Stimulated activated CD8-positive, alpha-beta memory T cell treated with anti-CD3 and anti-CD28 coated beads, Interleukin-7, amount 100 ng/mL, for 48 hours (primary cell): Measurements from ENCODE around the gene CLCNKB.
"Not testable (repeated sequence)": the region's sequence is repeated elsewhere in the genome, so short reads cannot be mapped to it uniquely, and the experiment has no call there.

ENCODE experiments used
- DNase-seq, 2 donors: peaks; one replicate each; pipeline ENCODE4 v3.0.0-alpha.2; 2020; ENCODE audit warnings: low read depth in 1 of 2; ENCODE audit errors: extremely low read depth in 1 of 2

The CLCNKB gene

DNA sequence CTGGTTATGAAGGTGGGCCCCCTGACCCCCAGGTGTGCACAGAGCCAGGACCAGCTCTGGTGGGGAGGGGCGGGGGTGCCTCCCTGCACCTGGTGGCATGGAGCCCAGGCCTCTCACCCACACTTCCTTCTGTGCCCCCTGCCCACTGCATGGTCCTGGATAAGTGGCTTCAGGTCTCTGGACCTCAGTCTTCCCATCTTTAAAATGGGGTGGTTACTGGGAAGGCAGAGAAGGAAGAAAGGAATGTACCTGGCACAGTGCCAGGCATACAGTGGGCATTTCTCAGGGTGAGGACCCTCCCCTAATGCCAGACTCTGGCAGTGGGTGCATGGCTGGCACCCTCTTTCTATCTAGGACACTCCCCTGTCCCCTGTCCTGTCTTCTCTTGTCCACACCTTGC, 14.3 kb upstream of the CLCNKB start:
- no peak for DNase-seq

DNA sequence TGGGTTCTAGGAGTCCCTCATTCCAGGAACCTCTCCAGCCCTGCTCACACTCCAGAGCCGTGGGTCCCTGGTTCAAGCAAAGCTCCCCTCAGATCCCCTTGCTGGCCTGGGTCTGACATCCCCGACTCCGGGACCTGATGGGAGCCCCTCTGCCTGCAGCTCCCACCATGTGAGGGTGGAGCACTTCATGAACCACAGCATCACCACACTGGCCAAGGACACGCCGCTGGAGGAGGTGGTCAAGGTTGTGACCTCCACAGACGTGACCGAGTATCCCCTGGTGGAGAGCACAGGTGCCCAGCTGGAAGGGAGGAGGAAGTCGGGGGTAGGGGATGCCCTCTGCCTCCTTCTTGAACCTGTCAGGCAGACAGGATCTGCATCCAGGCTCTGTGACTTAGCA, 12.0 kb upstream of the CLCNKB start:
- no peak for DNase-seq

DNA sequence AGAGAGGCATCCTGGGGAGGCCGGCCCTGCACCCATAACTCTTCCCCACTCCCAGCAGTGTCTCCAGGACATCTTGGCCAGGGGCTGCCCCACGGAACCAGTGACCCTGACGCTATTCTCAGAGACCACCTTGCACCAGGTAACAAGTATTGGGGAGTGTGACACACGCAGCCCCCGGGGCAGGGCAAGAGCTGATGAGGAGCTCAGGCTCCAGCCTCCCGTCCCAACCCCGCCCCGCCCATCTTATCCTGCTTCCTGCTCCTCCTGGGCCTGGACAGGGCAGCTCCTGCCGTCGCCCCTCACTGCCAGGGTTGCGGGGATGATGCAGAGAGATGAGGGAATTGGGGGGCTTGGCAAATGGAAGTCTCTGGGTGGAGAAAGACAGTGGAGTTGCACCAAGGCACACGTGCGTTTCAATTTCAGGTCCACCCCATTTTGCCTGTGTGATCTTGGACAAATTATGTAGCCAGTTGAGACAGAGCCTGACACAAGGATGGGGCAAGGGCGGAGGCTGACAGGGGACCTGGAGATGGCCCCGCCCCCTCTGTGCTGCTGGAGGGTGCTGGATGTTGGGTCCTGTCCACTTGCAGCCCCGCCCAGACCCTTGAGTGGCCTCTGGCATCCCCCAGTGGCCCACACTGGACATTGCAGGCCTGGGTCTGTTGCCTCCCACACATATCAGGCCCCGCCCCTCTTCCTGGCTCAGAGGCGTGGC, 11.0 kb upstream of the CLCNKB start:
- peak; percentile 44 to 57 for DNase-seq

DNA sequence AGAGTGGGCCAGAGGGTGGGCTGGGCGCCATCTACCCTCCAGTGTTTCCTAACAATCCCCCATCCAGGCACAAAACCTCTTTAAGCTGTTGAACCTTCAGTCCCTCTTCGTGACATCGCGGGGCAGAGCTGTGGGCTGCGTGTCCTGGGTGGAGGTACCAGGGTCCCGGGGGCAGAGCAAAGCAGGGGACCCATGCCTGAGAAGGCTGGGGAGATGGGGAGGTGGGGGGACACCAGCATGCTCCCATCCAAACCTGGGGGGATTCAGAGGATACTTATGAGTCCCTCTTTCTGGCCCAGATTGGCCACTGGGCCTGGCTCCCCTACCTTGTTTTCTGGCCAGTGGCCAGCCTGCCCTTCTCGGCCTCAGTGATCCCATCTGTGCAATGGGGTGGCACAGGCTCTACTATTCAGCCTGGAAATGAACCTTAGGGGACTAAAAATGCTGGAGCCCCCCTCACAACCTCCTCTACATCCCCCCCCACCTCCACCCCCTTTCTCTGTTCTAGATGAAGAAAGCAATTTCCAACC, 10.4 kb upstream of the CLCNKB start:
- not testable (repeated sequence) for DNase-seq

DNA sequence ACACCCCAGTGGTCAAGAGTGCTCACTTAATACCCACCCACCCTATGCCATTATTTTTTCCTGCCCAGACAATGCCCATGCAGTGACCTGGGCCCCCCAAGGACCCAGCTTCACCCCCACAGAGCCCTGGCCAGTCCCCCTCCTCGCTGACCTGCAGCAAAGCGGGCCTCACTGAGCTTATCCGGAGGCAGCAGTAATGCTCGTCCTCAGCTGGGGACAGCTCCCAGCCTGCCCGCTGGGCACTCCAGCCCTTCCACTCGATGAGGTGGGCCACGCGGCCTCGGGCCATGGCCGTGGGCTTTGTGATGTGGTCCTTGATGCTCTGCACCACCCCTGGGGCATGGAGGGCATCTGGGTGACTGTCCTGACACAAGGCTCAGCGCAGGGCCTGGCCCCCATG, 7.1 kb upstream of the CLCNKB start:
- DNase-seq, result not testable (repeated sequence)

DNA sequence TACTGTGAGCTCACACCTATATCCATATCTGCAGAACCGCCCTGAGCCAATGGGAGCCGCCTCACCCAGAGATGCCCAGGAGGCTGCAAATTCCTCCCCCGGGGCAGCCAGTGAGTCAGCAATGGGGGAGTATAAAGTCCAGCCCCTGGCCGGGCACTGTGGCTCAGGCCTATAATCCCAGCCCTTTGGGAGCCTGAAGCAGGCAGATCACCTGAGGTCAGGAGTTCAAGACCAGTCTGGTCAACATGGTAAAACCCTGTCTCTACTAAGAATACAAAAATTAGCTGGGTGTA, 5.0 kb upstream of the CLCNKB start:
- no peak for DNase-seq

DNA sequence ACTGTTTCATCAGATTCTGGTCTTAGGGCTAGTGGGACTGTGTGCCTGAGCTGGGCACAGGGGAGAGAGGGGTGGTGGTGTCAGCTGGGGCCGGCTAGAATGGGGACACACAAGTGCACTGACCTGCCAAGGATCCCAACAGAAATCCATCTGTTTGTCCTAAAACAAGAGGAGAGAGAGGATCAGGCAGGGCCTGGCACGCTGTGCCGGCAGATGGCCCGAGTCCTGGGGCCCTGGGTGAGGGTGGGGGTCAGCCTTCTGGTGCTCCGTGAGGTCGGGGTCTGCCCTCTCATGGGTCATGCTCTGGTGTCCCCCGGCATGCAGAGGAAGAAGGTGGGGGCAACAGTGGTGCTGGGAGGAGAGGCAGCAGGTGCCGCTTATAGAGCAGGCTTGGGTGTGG, 3.7 kb upstream of the CLCNKB start:
- DNase-seq, result not testable (repeated sequence)

DNA sequence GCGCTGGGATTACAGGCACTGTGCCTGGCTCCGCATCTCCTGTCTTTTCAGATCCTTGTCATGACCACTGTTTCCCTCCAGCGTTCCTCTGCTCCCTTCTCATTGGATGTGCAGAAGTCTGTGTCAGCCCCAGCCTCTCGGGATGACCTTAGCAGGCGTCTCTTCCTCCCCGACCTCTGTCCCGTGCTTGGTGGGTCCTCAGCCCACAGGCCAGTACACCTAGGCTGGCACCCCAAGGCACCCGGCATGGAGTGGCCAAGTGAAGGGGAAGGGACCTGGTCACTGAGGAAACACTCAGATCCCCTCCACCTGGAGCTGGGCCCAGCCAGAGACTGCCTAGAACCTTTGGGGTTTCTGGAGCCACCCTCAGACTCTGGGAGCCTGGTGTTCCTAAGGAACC, 2.4 kb upstream of the CLCNKB start:
- no peak for DNase-seq

DNA sequence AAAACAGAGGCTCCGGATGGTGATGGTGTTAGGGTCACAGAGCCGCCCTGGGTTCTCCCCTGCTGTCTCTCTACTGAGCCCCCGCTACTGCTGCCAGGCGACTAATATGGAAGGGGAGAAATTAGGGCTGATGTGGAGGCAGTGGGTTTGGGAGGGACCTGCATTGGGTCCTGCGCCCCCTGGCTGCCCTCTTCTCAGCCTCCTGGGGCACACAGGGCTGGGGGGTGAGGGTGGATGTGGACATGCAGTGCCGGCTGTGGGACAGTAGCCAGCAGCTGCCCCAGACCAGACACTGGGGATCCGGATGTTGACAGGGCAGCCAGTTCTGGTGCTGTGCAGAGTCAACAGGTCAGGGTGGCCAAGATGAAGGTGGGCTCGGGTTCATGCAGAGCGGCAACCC, 1.5 kb upstream of the CLCNKB start:
- no peak for DNase-seq

DNA sequence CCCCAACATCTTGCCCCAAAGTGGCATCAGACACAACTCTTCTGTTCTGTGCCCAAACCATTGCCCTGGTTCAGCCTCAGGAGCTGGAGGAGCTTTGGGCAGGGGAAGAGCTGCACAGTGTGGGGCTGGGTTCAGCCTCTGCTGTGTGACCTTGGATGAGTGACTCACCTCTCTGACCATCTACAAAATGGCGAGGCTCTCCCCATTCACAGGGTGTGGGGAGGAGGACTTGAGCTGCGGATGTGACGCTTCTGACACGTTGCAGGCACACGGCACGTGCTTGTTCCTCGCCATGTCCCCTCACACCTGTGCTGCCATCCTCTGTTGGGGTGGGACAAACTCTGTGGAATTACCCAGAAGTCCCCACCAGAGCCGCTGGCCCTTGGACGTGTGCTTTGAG, 928 bp upstream of the CLCNKB start:
- not testable (repeated sequence) for DNase-seq

DNA sequence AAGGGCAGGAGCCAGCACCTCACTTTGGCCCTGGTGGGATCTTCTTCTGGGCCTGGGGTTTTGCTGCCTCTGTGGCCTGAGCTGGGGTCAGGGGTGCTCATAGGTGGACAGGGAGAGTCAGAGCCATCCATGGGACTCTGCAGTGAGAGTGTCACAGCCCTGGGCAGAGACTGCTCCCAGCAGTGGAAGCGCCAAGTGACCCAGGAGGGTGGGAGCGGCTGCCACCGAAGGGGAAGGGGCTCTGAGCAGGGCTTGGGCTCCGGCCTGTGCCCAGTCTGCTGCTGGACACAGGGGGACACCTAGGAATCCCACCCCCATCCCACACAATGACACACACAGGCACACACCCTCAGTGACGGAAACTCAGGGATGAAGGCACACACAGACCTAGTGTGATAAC, 368 bp downstream of the CLCNKB start:
- DNase-seq, result no peak

DNA sequence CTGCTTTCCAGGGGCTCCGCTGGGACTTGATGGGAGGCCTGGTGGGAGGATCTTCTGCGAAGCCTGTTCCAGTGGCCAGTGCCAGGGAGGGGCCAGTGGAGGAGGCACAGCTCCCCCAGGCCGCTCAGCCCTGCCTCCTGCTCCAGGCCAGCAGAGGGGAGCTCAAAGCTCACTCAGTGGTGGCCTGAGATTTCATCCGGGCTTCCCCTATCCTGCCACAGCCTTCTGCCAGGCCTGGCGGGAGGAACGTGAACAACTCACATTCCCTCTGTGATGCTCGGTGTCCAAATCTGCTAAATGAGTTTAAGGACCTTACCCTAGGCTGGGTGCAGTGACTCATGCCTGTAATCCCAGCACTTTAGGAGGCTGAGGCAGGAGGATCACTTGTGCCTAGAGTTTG, 3.3 kb downstream of the CLCNKB start:
- DNase-seq, result no peak

DNA sequence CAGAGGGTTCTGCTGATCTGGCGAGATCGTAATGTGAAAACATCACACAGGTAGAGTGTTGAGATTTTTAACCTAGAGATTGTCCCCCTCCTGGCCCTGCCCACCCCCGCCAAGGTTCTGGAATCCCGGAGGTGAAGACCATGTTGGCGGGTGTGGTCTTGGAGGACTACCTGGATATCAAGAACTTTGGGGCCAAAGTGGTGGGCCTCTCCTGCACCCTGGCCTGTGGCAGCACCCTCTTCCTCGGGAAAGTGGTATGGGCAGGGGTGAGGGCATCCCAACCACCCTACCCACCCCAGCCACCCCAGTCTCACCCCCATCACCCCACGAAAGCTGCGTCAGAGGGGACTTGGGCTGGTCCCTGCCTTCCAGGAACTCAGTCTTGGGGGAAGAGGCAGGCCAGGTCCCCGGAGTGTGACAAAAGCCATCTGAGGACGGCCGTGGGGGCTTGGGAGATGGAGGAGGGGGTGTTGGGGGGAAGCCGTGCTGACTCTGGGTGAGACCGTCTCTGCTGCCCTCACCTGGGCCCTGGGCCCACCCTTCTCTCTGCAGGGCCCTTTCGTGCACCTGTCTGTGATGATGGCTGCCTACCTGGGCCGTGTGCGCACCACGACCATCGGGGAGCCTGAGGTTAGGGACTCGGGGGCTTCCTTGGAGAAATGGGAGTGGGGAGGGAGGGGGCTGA, 4.4 kb downstream of the CLCNKB start:
- no peak for DNase-seq

DNA sequence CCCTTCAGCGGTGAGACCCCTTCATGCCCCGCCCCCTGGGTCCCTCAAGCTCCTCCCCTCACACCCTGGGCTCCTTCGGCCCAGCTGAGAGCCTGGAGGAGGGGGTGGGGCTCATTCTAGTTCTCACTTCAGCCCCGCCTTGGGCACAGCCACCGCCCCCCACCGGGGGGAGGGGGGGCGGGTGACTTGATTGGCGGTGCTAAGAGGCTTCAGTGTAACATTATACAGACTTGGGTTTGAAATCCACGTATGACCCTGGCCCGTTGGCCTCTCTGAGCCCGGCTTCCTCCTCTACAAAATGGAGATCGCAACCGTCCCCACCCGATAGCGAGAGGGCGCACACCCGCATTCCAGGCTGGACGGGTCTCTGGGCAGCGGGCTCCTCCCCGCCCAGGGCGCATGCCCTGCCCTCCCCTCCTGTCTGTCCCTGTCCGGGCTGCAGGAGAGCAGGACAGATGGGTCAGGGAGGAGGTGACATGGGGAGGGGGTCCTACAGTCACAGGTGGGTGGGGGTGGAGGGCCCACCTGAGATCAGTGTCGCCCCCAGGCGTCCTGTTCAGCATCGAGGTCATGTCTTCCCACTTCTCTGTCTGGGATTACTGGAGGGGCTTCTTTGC, 5.1 kb downstream of the CLCNKB start:
- peak in 1 of 2 donors; percentile 20 for DNase-seq

DNA sequence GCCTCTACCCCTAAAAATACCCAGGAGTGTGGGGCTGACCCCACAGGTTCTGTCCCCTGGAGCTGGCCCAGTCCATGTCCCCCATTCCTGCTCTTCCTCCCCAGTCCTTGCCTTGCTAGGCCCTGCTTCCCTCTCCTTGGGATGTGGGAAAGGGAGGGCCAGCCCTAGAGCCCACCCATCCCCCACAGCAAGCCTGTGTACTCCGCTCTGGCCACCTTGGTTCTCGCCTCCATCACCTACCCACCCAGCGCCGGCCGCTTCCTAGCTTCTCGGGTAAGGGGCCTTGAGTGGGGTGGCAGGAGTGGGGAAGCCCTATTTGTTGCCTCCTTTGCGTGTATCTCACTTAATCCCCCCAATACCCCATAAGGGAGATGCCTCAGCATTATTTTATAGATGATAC, 6.7 kb downstream of the CLCNKB start:
- DNase-seq, result no peak

DNA sequence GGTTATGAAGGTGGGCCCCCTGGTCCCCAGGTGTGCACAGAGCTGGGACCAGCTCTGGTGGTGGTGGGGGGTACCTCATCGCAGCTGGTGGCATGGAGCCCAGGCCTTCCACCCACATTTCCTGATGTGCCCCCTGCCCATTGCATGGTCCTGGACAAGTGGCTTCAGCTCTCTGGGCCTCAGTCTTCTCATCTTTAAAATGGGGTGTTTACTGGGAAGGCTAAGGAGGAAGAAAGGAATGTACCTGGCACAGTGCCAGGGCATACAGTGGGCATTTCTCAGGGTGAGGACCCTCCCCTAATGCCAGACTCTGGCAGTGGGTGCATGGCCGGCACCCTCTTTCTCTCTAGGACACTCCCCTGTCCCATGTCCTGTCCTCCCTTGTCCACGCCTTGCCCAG, 7.5 kb downstream of the CLCNKB start:
- no peak for DNase-seq

DNA sequence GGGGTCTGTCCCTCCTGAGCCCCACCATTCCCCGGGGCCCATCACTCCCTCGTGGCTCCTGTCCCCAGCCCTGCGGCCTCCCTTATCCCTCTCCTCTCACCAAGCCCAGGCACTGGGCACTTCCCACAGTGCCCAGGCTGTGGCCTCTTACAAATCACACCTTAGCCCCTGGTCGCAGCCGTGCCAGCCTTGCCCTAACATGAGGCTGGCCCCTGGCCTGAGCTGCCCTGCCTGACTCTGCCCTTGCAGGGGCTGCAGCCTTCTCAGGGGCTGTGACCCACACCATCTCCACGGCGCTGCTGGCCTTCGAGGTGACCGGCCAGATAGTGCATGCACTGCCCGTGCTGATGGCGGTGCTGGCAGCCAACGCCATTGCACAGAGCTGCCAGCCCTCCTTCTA, 8.4 kb downstream of the CLCNKB start:
- DNase-seq, result not testable (repeated sequence)

DNA sequence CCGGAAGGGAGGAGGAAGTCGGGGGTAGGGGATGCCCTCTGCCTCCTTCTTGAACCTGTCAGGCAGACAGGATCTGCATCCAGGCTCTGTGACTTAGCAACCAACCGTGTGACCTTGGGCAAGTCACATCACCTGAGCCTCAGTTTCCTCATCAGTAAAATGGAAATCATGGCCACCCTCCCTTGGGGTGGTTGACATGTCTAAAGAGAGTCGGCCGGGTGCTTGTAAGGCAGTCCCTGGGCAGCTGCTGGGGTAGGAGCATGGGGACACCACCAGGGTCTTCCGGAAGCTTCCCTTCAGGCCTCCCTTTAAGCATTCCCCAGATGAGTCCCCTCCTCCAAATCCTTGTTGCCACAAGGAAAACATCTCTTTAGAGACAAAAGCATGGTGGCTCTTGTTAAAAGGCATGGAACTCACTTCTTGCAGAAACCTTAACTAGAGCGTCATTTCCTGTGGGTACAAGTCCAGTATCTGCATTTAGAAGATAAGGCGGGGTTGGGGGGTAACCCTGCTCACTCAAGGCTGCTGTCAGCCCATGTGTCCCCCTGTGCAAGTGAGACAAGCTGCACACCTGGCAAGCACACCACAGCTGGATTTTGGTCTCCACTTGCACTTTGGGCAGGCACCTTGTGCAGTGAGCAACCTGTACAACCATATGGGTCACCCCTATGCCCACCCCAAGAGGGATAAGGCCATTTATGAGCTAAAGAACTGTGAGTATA, 10.4 kb downstream of the CLCNKB start:
- DNase-seq, result no peak

DNA sequence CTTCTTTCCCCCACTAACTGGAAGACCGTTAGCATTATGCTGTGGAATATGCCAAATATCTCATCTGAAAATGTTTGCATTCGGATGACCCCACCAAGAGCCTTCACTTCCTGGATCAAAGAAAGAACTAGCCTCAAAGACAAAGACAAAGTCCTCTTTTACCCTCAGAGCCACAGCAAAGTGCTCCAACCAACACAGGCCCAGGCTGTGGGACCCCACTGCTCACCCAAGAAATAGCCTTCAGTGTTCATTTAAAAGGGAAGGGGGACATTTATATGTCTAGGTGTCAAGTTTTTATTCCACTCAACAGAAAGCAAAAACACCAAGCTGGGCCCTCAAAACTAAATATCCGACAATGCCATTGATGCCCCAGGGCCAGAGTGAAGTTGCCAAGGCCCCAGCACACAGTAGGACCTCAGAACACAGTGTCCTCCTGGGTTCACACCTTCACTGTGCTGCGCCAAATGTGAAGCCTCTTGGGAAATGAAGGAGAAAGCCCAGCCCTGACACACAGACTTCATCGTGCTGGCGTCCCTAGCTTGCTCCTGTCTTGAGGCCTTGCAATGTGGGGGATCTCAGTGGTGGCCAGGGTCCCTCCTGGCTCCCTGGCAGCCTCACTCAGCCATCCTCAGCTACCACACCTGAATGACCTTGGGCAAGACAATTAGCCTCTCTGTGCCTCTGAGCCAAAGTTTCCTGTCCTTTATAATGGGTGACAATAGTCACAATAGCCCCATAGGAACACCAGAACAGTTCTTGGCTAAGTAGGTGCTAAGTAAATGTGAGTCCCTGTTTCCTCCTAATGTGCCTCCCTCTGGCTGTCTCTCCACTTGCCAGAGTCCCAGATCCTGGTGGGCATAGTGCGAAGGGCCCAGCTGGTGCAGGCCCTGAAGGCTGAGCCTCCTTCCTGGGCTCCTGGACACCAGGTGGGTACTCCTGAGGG, 11.3 kb downstream of the CLCNKB start:
- DNase-seq, result no peak
